Neural progenitor cell (in vitro differentiated cells): ENCODE results near the gene SYNGR3.

Experiments used
- CTCF ChIP-seq: fragments of 200-600 bp; sonication (generic); IDR thresholded peaks from 2 replicates; pipeline ENCODE4 v1.5.1; 2017; ENCODE audit warnings: antibody characterized with exemption, mild to moderate bottlenecking
- EZH2 ChIP-seq: fragments of 200-600 bp; sonication (generic); IDR thresholded peaks from 2 replicates; pipeline ENCODE4 v1.6.1; 2017; ENCODE audit warnings: antibody characterized with exemption, mild to moderate bottlenecking, moderate library complexity
- EZH2phosphoT487 ChIP-seq: fragments of 200-600 bp; sonication (generic); IDR thresholded peaks from 2 replicates; pipeline ENCODE4 v1.6.1; 2017; ENCODE audit warnings: antibody characterized with exemption

- TF ChIP-seq CTCF (no peak), EZH2phosphoT487 (no peak), EZH2 (no peak)
Measured at GRCh38 chr16:1944612-1945199, 45.1 kb upstream of the SYNGR3 start.
